Loucy (cell line): ENCODE measurements around the gene TSHZ2.

Source experiments
- CTCF ChIP-seq: fragments of 200-600 bp; sonication (generic); conservative IDR thresholded peaks from 2 replicates; pipeline ENCODE4 v1.5.1; 2014; ENCODE audit warnings: mild to moderate bottlenecking, antibody characterized with exemption, low read length
- EZH2phosphoT487 ChIP-seq: fragments of 200-600 bp; IDR thresholded peaks from 2 replicates; pipeline ENCODE4 v1.6.1; 2018; ENCODE audit warnings: antibody characterized with exemption, mild to moderate bottlenecking, moderate library complexity, borderline replicate concordance

GRCh38 chr20:52996130-52996529 lies 24.0 kb downstream of the TSHZ2 start:
- TF ChIP-seq CTCF, result no peak
- no peak for TF ChIP-seq EZH2phosphoT487
